Fibroblast of peridontal ligament (primary cell): Measurements from ENCODE around the gene CREBRF.
"Not testable (repeated sequence)": the region's sequence is repeated elsewhere in the genome, so short reads cannot be mapped to it uniquely, and the experiment has no call there.

Experiments
- DNase-seq: peaks from one replicate; pipeline ENCODE4 v3.0.0-alpha.2; 2010; ENCODE audit errors: extremely low read depth

The CREBRF gene

DNA sequence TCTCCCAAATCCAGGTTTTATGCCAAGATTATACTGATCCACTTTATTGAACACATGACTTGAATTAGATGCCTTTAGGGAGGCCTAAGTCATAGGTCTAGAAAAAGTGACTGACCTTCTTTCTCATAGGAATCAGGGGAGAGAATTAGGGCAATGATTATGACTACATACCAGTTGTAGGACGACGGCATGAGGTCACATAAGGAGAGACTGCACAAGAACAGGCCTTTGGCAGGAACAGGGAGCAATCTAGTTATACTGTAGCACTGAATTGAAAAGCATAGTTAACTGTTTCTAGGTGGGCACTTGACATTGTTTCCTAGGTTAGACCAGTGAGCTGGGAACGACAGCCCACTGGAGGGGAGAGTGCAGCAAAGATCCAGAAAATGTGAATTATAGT, 22.7 kb downstream of the CREBRF start:
- DNase-seq, result no peak

GRCh38 chr5:173089581-173089980, 33.4 kb downstream of the CREBRF start:
- DNase-seq, result peak; percentile 8

DNA sequence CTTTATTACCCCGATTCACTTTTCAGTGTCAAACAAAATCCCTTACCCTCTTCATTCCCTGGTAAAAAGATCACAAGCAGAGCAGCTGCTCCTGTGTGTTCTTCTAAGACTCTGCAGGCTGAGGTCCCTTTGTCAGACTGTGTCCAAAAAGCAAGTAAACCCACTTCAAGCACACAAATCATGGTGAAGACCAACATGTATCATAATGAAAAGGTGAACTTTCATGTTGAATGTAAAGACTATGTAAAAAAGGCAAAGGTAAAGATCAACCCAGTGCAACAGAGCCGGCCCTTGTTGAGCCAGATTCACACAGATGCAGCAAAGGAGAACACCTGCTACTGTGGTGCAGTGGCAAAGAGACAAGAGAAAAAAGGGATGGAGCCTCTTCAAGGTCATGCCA, 34.5 kb downstream of the CREBRF start:
- DNase-seq, result no peak

DNA sequence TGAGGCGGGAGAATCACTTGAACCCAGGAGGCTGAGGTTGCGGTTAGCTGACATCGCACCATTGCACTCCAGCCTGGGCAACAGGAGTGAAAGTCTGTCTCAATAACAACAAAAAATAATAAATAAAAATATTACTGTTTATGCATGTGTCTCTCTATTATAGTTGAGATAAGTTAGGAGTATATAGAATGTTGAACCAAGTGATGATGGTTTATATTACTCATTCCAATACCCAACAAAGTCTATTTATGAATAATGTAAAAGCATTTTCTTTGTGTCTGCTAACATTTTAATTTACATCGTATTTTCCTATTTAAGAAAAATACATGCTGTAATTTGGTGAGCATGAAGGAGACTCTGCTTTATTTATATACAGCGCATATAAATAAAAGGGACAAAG, 35.8 kb downstream of the CREBRF start:
- DNase-seq, result no peak

DNA sequence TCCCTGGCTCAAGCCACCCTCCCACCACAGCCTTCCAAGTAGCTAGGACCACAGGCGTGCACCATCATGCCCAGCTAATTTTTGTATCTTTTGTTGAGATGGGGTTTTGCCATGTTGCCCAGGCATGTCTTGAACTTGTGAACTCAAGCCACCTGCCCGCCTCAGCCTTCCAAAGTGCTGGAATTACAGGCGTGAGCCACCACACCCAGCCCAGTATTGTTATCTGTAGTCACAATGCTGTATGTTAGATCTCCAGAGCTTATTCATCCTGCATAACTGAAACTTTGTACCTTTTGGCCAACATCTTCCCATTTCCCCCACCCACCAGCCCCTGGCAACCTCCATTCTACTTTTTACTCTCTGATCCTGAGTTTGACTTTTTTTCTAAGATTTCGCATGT, 37.5 kb downstream of the CREBRF start:
- no peak for DNase-seq

DNA sequence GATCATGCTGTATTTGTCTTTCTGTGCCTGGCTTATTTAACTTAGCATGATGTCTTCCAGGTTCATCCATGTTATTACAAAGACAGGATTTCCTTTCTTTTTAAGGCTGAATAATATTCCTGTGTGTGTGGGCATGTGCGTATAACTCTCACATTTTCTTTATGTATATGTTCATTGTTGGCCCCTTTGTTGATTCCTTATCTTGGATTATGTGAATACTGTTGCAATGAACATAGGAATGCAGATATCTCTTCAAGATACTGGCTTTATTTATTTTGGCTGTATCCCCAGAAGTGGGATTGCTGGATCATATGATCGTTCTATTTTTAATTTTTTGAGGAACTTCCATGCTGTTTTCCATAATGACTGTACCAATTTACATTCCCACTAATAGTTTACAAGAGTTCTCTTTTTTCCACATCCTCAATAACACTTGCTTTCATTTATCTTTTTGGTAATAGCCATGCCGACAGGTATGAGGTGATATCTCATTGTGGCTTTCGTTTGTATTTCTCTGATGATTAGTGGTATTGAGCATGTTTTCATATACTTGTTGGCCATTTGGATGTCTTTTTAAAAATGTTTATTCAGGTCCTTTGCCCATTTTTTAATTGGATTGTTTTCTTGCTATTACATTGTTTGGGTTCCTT, 38.0 kb downstream of the CREBRF start:
- peak; percentile 83 for DNase-seq

- DNase-seq, result no peak
Observed at GRCh38 chr5:173098787-173099186, 42.6 kb downstream of the CREBRF start.

GRCh38 chr5:173099461-173099860, 43.3 kb downstream of the CREBRF start:
- DNase-seq, result no peak

DNA sequence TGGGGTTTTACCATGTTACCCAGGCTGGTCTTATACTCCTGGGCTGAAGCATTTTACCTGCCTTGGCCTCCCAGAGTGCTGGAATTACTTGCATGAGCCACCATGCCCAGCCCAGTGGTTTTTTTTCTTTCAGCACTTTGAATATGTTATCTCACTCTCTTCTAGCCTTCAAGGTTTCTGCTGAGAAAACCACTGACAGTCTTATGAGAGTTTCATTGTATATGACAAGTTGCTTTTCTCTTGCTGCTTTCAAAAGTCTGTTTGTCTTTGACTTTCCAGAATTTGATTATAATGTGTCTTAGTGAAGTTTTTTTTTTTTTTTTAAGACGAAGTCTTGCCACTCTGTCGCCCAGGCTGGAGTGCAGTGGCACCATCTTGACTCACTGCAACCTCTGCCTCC, 45.1 kb downstream of the CREBRF start:
- no peak for DNase-seq

- DNase-seq, result no peak
Observed at GRCh38 chr5:173103411-173103810, 47.3 kb downstream of the CREBRF start.

GRCh38 chr5:173108914-173109313, 52.8 kb downstream of the CREBRF start:
- DNase-seq, result no peak

DNA sequence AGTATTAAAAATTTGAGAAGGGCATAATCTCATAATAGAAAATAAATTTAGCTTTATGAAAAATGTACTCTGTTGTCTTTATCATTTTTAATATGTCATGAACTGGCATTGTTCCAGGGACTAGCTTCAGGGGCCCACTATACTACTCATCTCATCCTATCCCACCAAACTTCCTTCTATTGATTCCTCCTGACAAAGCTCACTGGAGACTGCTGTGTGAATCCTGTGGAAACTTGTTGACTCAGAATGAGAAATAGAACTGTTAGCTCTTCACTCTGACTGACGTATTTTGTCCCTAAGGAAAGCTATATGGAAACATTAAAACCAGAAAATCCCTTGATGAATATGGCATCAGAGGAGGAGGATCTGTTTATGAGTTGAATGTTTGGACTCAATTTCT, 58.4 kb downstream of the CREBRF start:
- DNase-seq, result no peak

- DNase-seq, result no peak
Observed at GRCh38 chr5:173119719-173120118, 63.6 kb downstream of the CREBRF start.

DNA sequence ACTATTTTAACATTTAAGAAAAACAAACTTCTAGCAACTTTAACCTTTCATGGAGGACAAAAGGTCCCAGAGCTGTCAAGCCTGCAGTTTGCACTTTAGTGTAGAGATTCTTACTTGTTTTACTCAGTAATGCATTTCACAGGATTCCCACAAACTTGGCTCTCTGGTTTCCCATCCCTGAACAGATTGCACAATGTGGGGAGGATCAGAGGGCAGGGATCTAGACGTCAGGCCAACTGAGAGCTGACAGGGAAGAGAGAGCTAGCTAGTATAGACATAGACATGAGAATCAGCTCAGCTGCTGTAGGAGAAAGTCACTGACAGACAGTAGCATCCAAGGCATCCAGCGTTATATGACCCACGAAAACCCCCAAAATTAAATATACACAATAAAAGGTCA, 67.3 kb downstream of the CREBRF start:
- DNase-seq, result peak; percentile 79

- DNase-seq, result not testable (repeated sequence)
Observed at GRCh38 chr5:173132166-173132565, 76.0 kb downstream of the CREBRF start.

GRCh38 chr5:173138707-173139106, 82.6 kb downstream of the CREBRF start:
- no peak for DNase-seq

- no peak for DNase-seq
Observed at GRCh38 chr5:173139631-173140030, 83.5 kb downstream of the CREBRF start.

GRCh38 chr5:173140769-173141168, 84.6 kb downstream of the CREBRF start:
- no peak for DNase-seq

DNA sequence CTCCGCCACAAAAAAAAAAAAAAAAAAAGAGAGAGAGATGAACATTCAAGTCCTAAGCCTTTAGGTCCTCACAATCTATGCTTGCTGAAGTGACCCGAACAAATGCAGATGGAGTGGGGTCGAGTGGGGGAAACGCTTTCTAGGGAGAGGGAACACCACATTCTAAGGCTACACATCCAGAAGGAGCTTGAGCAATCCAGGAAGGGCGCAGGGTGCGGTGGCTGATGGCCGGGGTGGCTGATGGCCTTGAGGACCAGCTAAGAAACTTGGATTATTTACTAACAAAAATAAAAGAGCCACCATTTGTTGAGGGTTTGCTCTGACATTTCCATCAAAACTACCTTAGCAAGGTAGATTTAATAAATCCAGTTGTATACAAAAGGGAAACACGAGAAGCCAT, 87.4 kb downstream of the CREBRF start:
- DNase-seq, result no peak

DNA sequence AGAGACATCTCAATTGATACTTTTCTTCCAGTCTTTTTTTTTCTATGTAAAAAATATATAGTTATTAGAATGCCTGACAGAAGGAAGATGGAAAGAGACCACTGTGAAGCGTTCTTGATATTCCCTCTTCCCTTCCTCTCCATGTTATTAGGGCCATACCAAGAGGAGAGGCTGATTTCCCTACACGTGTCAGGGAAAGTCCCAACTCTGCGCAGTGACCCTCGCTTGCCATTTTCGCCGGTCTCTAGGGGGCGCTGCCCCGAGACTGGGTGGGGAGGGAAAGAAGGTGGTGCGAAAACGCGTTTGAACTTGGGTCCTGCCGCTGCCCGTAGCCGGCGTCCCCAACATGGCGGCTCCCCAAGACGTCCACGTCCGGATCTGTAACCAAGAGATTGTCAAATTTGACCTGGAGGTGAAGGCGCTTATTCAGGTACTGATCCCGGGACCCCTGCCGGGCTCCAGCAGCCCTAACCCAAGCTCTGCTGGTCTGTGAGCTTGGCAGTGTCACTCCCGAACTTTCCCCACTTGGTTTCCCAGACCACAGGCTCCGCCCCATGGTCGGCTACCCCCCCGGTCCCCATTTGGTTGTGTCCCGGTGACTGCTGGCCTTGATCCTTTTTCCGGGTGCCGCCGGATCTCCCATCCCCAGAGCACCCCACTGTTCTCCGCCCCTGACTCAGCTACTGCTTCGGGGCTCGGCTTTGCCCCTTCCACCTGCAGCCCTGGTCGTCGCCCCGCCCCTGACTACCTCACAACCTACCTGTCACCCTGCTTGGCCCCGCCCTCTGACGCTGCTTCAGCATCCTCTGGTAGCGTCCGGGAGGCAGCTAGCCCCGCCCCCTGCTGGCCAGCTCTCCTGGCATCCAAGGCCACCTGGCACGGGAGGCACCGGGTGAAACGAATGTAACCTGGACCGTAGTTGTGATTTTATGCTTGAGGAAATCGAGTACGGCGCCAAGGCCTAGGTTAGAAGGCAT, 88.3 kb downstream of the CREBRF start, which contains the start of gene BNIP1:
BNIP1 (plus strand) TSS at position 332 of the 977 bp plus-strand sequence; CDS start at position 347, 15 bp downstream.
- DNase-seq, result peak; percentile 93

DNA sequence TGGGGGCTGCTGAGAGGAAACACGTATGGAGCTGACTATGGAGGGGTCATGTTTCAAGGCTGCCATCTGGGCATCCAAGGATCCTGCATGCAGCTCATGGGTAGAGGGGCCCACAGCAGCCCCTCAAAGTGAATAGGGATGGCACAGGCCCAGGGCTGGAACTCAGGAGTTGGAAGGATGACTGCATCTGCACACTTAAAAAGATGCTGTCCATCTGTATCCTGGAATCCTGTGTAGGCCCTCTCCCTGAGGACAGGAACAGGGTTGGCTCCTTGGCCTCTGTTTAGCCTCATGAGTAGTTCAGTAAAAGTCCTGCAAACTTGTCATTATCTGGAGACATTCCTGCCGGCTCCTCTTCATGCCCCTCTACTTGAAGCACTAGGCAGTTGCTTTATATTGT, 92.2 kb downstream of the CREBRF start:
- DNase-seq, result no peak

DNA sequence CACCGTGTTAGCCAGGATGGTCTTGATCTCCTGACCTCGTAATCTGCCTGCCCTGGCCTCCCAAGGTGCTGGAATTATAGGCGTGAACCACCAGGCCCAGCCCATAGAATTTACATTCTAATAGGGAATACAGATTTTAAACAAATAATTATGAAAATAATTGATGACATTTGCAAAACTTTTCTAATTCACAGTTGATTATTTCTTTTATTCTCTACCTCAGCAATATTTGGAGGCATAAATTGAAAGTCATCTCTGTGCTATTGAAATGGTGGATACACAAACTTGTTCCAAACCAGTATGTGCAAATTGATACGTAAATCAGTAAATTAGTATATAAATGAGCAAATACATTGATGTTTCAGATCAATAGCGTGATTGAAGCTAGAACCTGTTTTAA, 96.4 kb downstream of the CREBRF start:
- DNase-seq, result no peak

- no peak for DNase-seq
Observed at GRCh38 chr5:173153842-173154241, 97.7 kb downstream of the CREBRF start.
